Adipocyte (in vitro differentiated cells): Measurements from ENCODE around the gene GPATCH2.

Experiments
- DNase-seq: peaks from one replicate; pipeline ENCODE4 v3.0.0-alpha.2; 2015; ENCODE audit warnings: low read depth
- H3K27me3 ChIP-seq: replicated peaks from 2 replicates; pipeline ENCODE4 v1.7.0; 2013; ENCODE audit warnings: mild to moderate bottlenecking, low read length, moderate library complexity; ENCODE audit not compliant: control insufficient read depth, insufficient read depth
- H3K36me3 ChIP-seq: 2 replicates; pipeline ENCODE4 v1.7.0; 2013; ENCODE audit warnings: low read length, mild to moderate bottlenecking, moderate library complexity; ENCODE audit not compliant: control insufficient read depth, insufficient read depth, severe bottlenecking
- H3K4me1 ChIP-seq: 2 replicates; pipeline ENCODE4 v1.7.0; 2013; ENCODE audit warnings: mild to moderate bottlenecking, low read length, moderate library complexity; ENCODE audit not compliant: control insufficient read depth, insufficient read depth
- H3K4me3 ChIP-seq: 2 replicates; pipeline ENCODE4 v1.7.0; 2013; ENCODE audit warnings: mild to moderate bottlenecking, low read length, moderate library complexity
- H3K9ac ChIP-seq: 2 replicates; pipeline ENCODE4 v1.7.0; 2013; ENCODE audit warnings: mild to moderate bottlenecking, low read length, moderate library complexity
- H3K9me3 ChIP-seq: 2 replicates; pipeline ENCODE4 v1.7.0; 2013; ENCODE audit warnings: mild to moderate bottlenecking, low read length, moderate library complexity; ENCODE audit not compliant: control insufficient read depth

GPATCH2 gene

DNA sequence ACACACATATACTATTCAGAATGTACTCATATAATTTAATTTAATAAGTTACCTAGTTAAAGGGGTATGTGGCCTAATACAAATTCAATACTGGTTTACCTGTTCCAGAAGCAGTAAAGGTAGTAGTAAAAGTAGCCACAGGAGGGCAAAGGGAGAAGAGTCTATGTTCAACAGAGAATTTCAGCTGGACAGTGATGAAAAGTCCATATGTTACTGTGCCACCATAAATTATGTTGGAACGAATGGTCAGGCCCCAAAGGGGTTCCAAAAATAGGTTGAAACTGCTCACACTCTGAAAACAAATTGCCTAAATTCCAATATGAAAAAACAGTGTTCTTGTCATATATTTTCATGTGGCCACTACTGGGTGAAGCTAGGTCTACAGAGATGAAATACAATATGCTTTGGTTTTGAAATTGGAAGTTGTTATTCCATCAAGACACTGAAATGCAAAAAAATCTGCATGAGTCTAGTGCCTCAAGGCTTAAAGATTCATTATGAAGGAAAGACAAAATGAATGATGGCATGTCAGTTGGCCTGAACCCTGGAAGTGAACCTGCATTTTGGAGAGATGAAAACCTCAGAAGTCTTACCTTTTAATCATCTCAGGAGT lies 78.4 kb downstream of the GPATCH2 start:
- no peaks in the 10 kb centered on the region for H3K27me3 ChIP-seq
- DNase-seq: no peak
- H3K36me3 ChIP-seq: peaks cover 4% of the 10 kb centered on the region
- H3K9ac ChIP-seq: no peak overlapping the region
- no peaks in the 10 kb centered on the region for H3K4me1 ChIP-seq
- H3K4me3 ChIP-seq: no peak overlapping the region
- H3K9me3 ChIP-seq: no peaks in the 10 kb centered on the region

DNA sequence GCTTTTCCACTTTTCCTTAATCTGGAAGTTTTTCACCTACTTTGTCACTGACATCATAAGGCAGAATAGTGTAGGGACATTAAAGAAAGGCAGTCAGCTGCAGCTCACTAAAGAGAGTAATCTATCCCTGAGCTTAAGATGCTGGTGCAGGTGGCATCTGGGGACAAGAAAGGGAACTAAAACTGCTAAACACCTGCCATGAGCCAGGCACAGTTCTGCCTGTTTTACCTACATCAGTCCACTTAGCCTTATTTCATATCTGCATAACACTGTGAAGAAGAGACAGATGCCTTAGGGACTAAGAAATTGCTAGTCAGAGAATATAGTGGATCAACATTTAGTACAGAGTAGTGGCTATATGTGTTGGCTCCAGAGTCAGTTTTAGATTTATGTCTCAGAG lies 88.1 kb downstream of the GPATCH2 start:
- H3K9ac ChIP-seq: no peak overlapping the region
- no peaks in the 10 kb centered on the region for H3K4me1 ChIP-seq
- no peak for DNase-seq
- peaks cover 6% of the 10 kb centered on the region for H3K36me3 ChIP-seq
- no peaks in the 10 kb centered on the region for H3K27me3 ChIP-seq
- H3K4me3 ChIP-seq: no peak overlapping the region
- H3K9me3 ChIP-seq: no peaks in the 10 kb centered on the region

DNA sequence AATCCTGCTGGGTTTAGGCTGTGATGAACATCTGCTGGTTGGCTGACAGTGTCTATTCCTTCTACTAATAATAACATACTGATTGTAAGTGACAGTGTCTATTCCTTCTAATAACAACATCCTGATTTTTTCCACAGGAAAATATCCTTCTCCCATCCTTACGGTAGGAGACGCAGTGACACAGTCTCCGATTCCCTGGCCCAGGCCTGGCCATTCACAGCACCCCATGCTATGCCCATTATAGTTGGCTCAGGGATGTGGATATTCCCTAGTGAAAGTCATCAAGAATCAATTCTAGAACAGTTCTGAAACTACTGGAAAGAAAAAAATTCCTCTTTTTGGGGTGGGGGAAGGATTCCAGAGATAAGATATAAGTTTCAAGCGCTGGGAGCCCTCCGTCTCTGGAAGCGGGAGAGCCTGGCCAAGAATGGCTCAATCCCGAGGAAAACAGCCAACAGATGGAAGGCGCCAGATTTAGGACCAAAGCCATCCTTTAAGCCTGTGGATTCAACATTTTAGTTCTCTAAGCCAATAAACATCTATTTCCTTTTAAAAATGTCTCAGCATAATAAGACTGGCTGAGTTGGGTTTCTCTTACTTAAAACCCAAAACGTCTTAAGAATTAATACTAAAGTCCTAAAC lies 88.6 kb downstream of the GPATCH2 start:
- H3K4me3 ChIP-seq: no peak overlapping the region
- no peaks in the 10 kb centered on the region for H3K27me3 ChIP-seq
- H3K4me1 ChIP-seq: no peaks in the 10 kb centered on the region
- no peak for DNase-seq
- peaks cover under 1% of the 10 kb centered on the region for H3K36me3 ChIP-seq
- H3K9me3 ChIP-seq: no peaks in the 10 kb centered on the region
- H3K9ac ChIP-seq: no peak overlapping the region

DNA sequence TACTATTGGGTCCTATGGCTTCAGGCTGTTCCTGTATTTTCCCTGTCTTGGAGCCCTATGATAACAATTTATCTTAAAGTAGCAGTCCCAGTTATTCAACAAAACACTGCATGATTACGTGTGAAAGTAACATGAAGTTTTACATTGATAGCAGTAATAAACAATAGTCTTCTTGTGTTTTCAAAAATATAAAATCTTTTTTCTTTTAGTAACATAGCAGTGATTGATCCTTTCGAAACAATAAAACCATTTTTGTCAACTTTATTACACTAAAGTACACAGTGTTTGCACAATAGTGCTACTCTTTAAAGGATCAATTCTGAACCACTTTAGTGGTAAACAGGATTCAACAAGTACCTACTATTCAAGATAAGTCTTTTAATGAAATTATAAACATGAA lies 90.6 kb downstream of the GPATCH2 start:
- no peaks in the 10 kb centered on the region for H3K9me3 ChIP-seq
- no peak for DNase-seq
- peaks cover 8% of the 10 kb centered on the region for H3K4me1 ChIP-seq
- H3K27me3 ChIP-seq: no peaks in the 10 kb centered on the region
- no peak overlapping the region for H3K4me3 ChIP-seq
- H3K9ac ChIP-seq: no peak overlapping the region
- H3K36me3 ChIP-seq: no peaks in the 10 kb centered on the region

DNA sequence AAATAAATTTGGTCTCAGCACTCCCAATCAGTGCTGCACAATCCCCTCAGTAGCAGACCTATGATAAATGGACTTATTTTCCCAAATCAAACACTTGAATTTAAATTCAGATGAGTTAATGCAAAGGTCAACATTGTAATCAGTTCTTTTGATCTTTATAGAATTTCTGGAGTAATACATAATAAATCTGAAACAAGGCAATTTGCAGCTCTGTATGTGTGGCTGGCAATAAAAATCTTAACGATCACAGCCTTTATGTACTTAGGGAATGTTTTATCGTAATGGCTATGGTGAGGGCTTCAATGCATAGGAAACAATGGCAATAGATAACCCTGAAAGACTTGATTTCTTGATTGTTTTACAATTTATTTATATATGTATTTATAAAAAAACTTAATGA lies 91.4 kb downstream of the GPATCH2 start:
- Histone ChIP-seq H3K27me3 (no peaks in the 10 kb centered on the region), H3K4me3 (no peak overlapping the region), H3K4me1 (peaks cover 13% of the 10 kb centered on the region), H3K9me3 (no peaks in the 10 kb centered on the region), H3K36me3 (no peaks in the 10 kb centered on the region), H3K9ac (no peak overlapping the region)
- no peak for DNase-seq

DNA sequence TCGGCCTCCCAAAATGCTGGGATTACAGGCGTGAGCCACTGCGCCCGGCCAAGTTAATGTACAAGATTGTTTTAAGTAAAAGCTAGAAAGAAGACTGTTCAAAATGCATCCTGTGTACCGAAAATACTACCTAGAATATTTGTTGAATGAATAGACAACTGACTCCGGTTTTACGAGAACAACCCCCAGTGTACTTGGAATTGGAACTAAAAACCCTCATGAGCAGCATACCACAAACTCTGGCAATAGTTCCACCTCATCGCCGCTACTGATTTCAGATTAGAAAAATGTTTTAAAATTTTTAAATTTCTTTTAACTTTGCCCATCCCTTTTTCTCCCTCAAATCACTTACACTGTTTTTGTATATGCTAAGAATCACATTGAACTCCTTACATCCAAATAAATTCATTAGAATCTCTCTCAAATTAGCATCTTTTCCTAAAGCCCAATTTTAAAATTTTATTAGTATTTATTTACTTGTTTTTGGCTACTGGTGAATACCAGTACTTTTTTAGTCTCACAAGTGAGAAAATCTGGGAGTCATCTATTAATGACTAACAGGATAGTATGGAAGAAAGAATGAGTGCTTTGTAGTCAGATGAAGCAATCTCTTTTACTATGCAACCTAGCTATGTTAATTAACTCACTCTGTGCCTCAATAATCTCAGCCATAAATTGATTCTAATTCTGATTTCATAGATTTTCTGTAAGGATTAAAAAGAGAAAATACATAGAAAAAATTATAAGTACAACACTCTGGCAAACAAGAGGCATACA lies 95.1 kb downstream of the GPATCH2 start:
- Histone ChIP-seq H3K4me3 (no peak overlapping the region), H3K9ac (no peak overlapping the region), H3K4me1 (peaks cover 17% of the 10 kb centered on the region), H3K36me3 (no peaks in the 10 kb centered on the region), H3K9me3 (no peaks in the 10 kb centered on the region), H3K27me3 (no peaks in the 10 kb centered on the region)
- DNase-seq: no peak

DNA sequence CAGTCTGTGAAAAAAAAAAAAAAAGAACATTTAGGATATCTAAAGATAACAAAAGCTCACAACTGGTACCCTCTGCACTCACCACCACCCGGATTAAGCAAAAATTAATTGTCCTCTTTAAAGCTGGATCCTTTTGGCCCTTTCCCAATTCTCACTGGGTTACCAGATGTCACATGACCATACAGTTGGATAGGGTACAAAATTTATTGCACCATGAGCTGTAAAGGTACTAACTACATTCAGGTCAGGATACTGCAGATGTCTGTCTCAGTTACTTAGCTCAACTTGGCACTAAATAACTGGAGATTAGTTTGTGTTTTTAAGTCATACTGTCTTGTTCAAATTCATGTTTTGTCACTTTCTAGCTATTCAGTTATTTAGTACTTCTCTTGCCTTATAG lies 96.3 kb downstream of the GPATCH2 start:
- H3K9me3 ChIP-seq: no peaks in the 10 kb centered on the region
- peaks cover 17% of the 10 kb centered on the region for H3K4me1 ChIP-seq
- no peaks in the 10 kb centered on the region for H3K27me3 ChIP-seq
- no peak for DNase-seq
- no peak overlapping the region for H3K4me3 ChIP-seq
- H3K9ac ChIP-seq: no peak overlapping the region
- H3K36me3 ChIP-seq: no peaks in the 10 kb centered on the region

DNA sequence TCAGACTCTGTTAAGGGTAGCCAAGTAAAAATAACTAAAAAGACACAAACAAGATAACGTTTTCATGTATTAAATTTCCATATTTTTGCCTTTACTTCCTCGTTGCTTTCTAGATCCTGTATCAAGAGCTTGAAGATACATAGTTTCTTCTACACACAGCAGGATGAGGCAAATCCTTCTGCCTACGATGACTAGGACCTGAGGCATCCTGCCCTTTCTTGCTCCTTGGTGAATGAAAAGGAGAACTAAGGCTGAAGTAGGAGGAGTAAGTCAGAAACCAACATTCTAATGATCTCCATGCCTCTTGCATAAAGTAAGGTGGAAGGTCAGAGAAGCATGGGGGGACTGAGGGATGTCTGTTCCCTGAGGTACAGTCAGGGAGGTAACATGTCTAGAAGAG lies 102.6 kb downstream of the GPATCH2 start:
- H3K9me3 ChIP-seq: no peaks in the 10 kb centered on the region
- H3K27me3 ChIP-seq: no peaks in the 10 kb centered on the region
- no peaks in the 10 kb centered on the region for H3K36me3 ChIP-seq
- peak; percentile 42 for DNase-seq
- no peak overlapping the region for H3K9ac ChIP-seq
- peaks cover 29% of the 10 kb centered on the region for H3K4me1 ChIP-seq
- H3K4me3 ChIP-seq: no peak overlapping the region

DNA sequence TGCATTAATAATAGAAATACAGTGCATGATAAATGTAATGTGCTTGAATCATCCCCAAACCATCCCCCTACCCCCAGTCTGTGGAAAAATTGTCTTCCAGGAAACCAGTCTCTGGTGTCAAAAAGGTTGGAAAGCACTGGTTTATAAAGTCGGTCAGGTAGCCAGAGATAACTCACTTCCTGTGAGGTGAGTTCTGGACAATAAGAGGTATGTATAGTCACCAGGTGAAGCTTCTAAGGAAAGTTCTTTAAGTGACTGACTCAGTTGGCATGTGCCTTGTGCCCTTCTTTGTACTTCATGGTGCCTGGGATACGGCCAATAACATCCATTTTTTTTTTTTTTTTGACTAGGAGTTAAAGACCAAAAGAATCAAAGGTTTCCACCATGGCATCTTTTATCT lies 103.7 kb downstream of the GPATCH2 start:
- no peak for DNase-seq
- H3K36me3 ChIP-seq: no peaks in the 10 kb centered on the region
- H3K4me3 ChIP-seq: no peak overlapping the region
- peaks cover 29% of the 10 kb centered on the region for H3K4me1 ChIP-seq
- H3K9me3 ChIP-seq: no peaks in the 10 kb centered on the region
- no peaks in the 10 kb centered on the region for H3K27me3 ChIP-seq
- no peak overlapping the region for H3K9ac ChIP-seq

DNA sequence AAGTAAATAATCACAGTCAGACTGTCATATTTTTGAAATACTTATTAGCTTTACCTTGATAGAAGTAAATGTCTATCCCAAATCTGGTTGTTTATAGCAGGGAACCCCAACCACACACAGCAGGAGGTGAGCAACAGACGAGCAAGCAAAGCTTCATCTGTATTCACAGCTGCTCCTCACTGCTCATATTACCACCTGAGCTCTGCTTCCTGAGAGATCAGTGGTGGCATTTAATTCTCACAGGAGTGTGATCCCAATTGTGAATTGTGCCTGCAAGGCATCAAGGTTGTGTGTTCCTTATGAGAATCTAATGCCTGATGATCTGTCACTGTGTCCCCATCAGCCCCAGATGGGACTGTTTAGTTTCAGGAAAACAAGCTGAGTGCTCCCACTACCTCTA lies 104.3 kb downstream of the GPATCH2 start:
- peak overlapping the region; percentile 46 for H3K4me3 ChIP-seq
- no peak for DNase-seq
- no peak overlapping the region for H3K9ac ChIP-seq
- no peaks in the 10 kb centered on the region for H3K36me3 ChIP-seq
- H3K27me3 ChIP-seq: no peaks in the 10 kb centered on the region
- H3K9me3 ChIP-seq: no peaks in the 10 kb centered on the region
- peaks cover 29% of the 10 kb centered on the region for H3K4me1 ChIP-seq

DNA sequence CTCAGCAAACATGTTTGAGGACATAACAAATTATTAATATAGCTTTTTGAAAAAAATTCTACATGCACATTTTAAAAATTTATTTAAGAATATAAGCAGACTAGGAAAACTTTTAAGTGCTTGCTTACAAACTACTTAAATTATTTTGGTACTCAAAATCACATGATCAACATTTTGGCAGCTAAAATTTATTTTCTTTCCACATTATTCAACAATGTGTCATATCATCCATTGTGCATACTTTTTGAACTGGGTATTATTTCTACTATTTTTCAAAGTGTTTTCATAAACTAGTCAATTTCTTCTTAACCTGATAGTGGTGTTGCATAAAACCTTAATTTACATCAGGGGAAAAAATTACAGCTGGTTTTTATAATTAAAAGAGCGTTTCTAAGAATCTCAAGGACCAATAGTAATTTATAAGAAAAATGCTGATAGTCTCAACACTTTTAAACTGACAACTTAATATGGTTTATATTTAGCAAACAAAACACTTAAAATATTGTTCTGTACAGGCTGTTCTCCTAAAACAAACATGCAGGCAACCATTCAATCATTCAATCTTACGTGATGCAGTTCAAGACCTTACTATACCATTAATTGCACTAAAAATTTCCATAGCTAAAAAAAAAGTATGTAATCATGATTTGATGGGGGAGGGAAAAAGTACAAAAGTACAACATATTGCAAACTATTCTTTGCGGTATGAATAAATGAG lies 105.0 kb downstream of the GPATCH2 start:
- H3K9me3 ChIP-seq: no peaks in the 10 kb centered on the region
- H3K9ac ChIP-seq: peak overlapping the region; percentile 71
- H3K36me3 ChIP-seq: no peaks in the 10 kb centered on the region
- peak; percentile 62 for DNase-seq
- H3K4me1 ChIP-seq: peaks cover 29% of the 10 kb centered on the region
- H3K27me3 ChIP-seq: no peaks in the 10 kb centered on the region
- H3K4me3 ChIP-seq: peak overlapping the region; percentile 67
